Measurements from ENCODE around the gene ATXN10. TPM values are rescaled to one million over a fixed set of nuclear protein-coding genes. Genes with fewer than 3 reads are reported as not detected.
A peak's percentile ranks its signal among the peaks of the same experiment; 100 is the strongest.

Gene ATXN10
- total and polyA plus RNA-seq, 11 donors, result 55.0 to 192 (median 149) TPM

GRCh38 chr22:45861259-45861658 lies 189.6 kb downstream of the ATXN10 start:
- peaks cover 0 to 11% (median under 1%) of the 10 kb centered on the region in 9 donors for H3K36me3 ChIP-seq
- peaks cover 0 to 17% (median 7%) of the 10 kb centered on the region in 9 donors for H3K27me3 ChIP-seq
- H3K4me3 ChIP-seq, result no peak overlapping the region
- no peak overlapping the region for H3K27ac ChIP-seq
- WGBS, 4 donors, result 83 to 87% (median 86%) methylated on average over 7 to 8 of the region's 8 CpGs
- TF ChIP-seq POLR2A (IDR thresholded peaks at IDR 0.05), result no peak
- TF ChIP-seq CTCF (IDR thresholded peaks at IDR 0.05), result no peak
- H3K4me1 ChIP-seq, result peaks cover 0 to 13% (median 0%) of the 10 kb centered on the region in 12 donors
- no peak for ATAC-seq
- intact Hi-C loops (cut with DNase I), result loop anchor here in 9 of 10 donors (5.0 to 10.0 kb wide), 5 partner anchors 214 to 286 kb away; no protein-coding TSS in a partner anchor
- H3K9me3 ChIP-seq, result peaks cover 0 to 19% (median 0%) of the 10 kb centered on the region in 12 donors
- DNase-seq, result no peak

- peaks cover 15 to 46% (median 27%) of the 10 kb centered on the region in 9 donors for H3K27me3 ChIP-seq
- DNase-seq, result peak; percentile 52 to 83 (median 64)
- 29 to 42% (median 38%) methylated on average over 19 of the region's 19 CpGs for WGBS, 4 donors
Measured at GRCh38 chr22:45863981-45864751, 192.5 kb downstream of the ATXN10 start.

GRCh38 chr22:45864959-45865476 lies 193.4 kb downstream of the ATXN10 start:
- TF ChIP-seq CTCF (IDR thresholded peaks at IDR 0.05) (no peak), POLR2A (IDR thresholded peaks at IDR 0.05) (no peak)
- WGBS, 4 donors, result 75 to 86% (median 77%) methylated on average over 11 of the region's 11 CpGs

More at GRCh38 chr22:45863981-45864751, 192.5 kb downstream of the ATXN10 start:
- intact Hi-C loops (cut with DNase I), result loop anchor here in 9 of 10 donors (2.0 to 10.0 kb wide), 6 partner anchors 217 to 289 kb away; no protein-coding TSS in a partner anchor
- Histone ChIP-seq H3K27ac (no peak overlapping the region), H3K9me3 (peaks cover 0 to 19% (median 0%) of the 10 kb centered on the region in 12 donors), H3K4me1 (peaks cover 4 to 27% (median 13%) of the 10 kb centered on the region in 12 donors), H3K4me3 (no peak overlapping the region), H3K36me3 (peaks cover 0 to 7% (median 0%) of the 10 kb centered on the region in 9 donors)
- peak; percentile 82 to 94 (median 90) for TF ChIP-seq CTCF (IDR thresholded peaks at IDR 0.05)
- TF ChIP-seq POLR2A (IDR thresholded peaks at IDR 0.05), result no peak
- peak; percentile 57 to 78 (median 73) for ATAC-seq

More at GRCh38 chr22:45864959-45865476, 193.4 kb downstream of the ATXN10 start:
- Histone ChIP-seq H3K4me3 (no peak overlapping the region), H3K9me3 (peaks cover 0 to 19% (median 0%) of the 10 kb centered on the region in 12 donors), H3K27ac (no peak overlapping the region), H3K4me1 (peaks cover 4 to 27% (median 13%) of the 10 kb centered on the region in 12 donors), H3K27me3 (peaks cover 15 to 52% (median 27%) of the 10 kb centered on the region in 9 donors), H3K36me3 (no peaks in the 10 kb centered on the region)
- DNase-seq (no peak), ATAC-seq (no peak)
- intact Hi-C loops (cut with DNase I), result loop anchor here (5.0 to 10.0 kb wide), 5 partner anchors 218 to 290 kb away; no protein-coding TSS in a partner anchor
